K562 (cell line): ENCODE data around the gene TADA2A. TPM values are rescaled to one million over a fixed set of nuclear protein-coding genes. Genes with fewer than 3 reads are reported as not detected.

Source experiments
- ATAC-seq: fragments of 200-7000 bp; cut with Tn5 transposase; 3 replicates; pipeline ENCODE4 v1.9.1; 2020; ENCODE audit warnings: moderate library complexity
- BruUV-seq: library from RNA; stranded (reverse); fragments of 400-500 nt; replicated peaks from 2 replicates; lab custom pipeline; 2021; lab: Mats Ljungman, UMichigan
- CTCF ChIA-PET: fragments of 300-600 bp; formaldehyde crosslinking; extraction: SDS; loops from one replicate; lab custom pipeline; 2021; ENCODE audit warnings: low intra/inter-chr PET ratio; lab: Yijun Ruan, JAX
- POLR2A ChIA-PET: fragments of 300-600, 350-650 bp; sonication (Branson Sonifier 250); formaldehyde crosslinking; extraction: SDS; loops from one replicate; lab custom pipeline; 2021; ENCODE audit warnings: antibody characterized with exemption, inconsistent platforms; lab: Yijun Ruan, JAX
- DNase-seq, 4 experiments: peaks; one replicate each; pipeline versions ENCODE4 v3.0.0 to v3.0.0-alpha.2; 2011 to 2018; ENCODE audit warnings: low spot score in 3 of 4, mixed read lengths in 3 of 4; ENCODE audit errors: extremely low read depth in 1 of 4
- FAIRE-seq: peaks from 2 replicates; lab custom pipeline; 2011; peaks lifted over from hg19 to GRCh38; lab: Jason Lieb, UNC
- H2AFZ ChIP-seq: 2 replicates; pipeline ENCODE4 v1.6.0; 2011; ENCODE audit warnings: low read depth, low read length, control low read depth, inconsistent platforms
- H3K27ac ChIP-seq: fragments of 200-600 bp; 3 replicates; pipeline ENCODE4 v1.8.0; 2011; ENCODE audit warnings: low read depth, mild to moderate bottlenecking, control low read depth, inconsistent platforms, low read length, moderate library complexity, mixed read lengths; ENCODE audit errors: extremely low read depth
- H3K27me3 ChIP-seq, 2 experiments: fragments of 300-600 bp in 1 of 2; 2 replicates in 1 of 2; 3 replicates in 1 of 2; pipeline versions ENCODE4 v1.6.0 to v1.8.0; 2011; ENCODE audit warnings: inconsistent platforms in 2 of 2, low read length in 2 of 2, mild to moderate bottlenecking in 1 of 2, mixed read lengths in 1 of 2, moderate library complexity in 1 of 2; ENCODE audit not compliant: control insufficient read depth in 2 of 2, insufficient read depth in 2 of 2
- H3K36me3 ChIP-seq: fragments of 300-600 bp; 3 replicates; pipeline ENCODE4 v1.8.0; 2011; ENCODE audit warnings: mild to moderate bottlenecking, low read length, inconsistent platforms; ENCODE audit not compliant: control insufficient read depth, insufficient read depth
- H3K4me1 ChIP-seq, 2 experiments: fragments of 200-600 bp in 1 of 2; replicated peaks in 1 of 2; 2 replicates in 1 of 2; 3 replicates in 1 of 2; pipeline versions ENCODE4 v1.5.1 to v1.8.0; 2011; ENCODE audit warnings: inconsistent platforms in 2 of 2, low read length in 2 of 2, mild to moderate bottlenecking in 1 of 2, mixed read lengths in 1 of 2, moderate library complexity in 1 of 2; ENCODE audit not compliant: control insufficient read depth in 2 of 2, insufficient read depth in 2 of 2
- H3K4me2 ChIP-seq: 2 replicates; pipeline ENCODE4 v1.6.1; 2011; ENCODE audit warnings: low read length, control low read depth, inconsistent platforms, mixed read lengths; ENCODE audit not compliant: insufficient read depth
- H3K4me3 ChIP-seq: fragments of 200-600 bp; sonication (generic), shearing (Covaris generic); 2 replicates; pipeline ENCODE4 v1.5.1; 2016; ENCODE audit warnings: control low read depth, inconsistent platforms
- H3K79me2 ChIP-seq: fragments of 200-600 bp; 3 replicates; pipeline ENCODE4 v1.8.0; 2011; ENCODE audit warnings: low read length, inconsistent platforms; ENCODE audit not compliant: control insufficient read depth, insufficient read depth
- H3K9ac ChIP-seq, 2 experiments: 2 replicates each; pipeline versions ENCODE4 v1.6.0 to v1.6.1; 2011; ENCODE audit warnings: low read depth in 2 of 2, low read length in 2 of 2, control low read depth in 1 of 2, inconsistent platforms in 1 of 2, mild to moderate bottlenecking in 1 of 2, mixed read lengths in 1 of 2; ENCODE audit not compliant: insufficient read depth in 1 of 2
- H3K9me1 ChIP-seq: one replicate; pipeline ENCODE4 v1.6.0; 2011; ENCODE audit warnings: inconsistent platforms, mild to moderate bottlenecking, low read length, moderate library complexity; ENCODE audit not compliant: control insufficient read depth, insufficient read depth
- H3K9me3 ChIP-seq: replicated peaks from 2 replicates; pipeline ENCODE4 v1.5.1; 2011; ENCODE audit warnings: low read depth, low read length, inconsistent platforms; ENCODE audit not compliant: control insufficient read depth, insufficient read depth
- H4K20me1 ChIP-seq: replicated peaks from 2 replicates; pipeline ENCODE4 v1.6.1; 2011; ENCODE audit warnings: low read length, inconsistent platforms, mixed read lengths; ENCODE audit not compliant: control insufficient read depth, insufficient read depth
- CBX2 ChIP-seq: fragments of 200-600 bp; sonication (generic); IDR thresholded peaks from one replicate; pipeline ENCODE4 v1.6.1; 2012; ENCODE audit warnings: mild to moderate bottlenecking, low read length, inconsistent platforms; ENCODE audit not compliant: insufficient read depth, poor library complexity, severe bottlenecking
- CTCF ChIP-seq, 3 experiments: IDR thresholded peaks in 2 of 3; conservative IDR thresholded peaks in 1 of 3; 2 replicates each; pipeline ENCODE4 v1.5.1; 2011 to 2012; ENCODE audit warnings: low read length in 3 of 3, mild to moderate bottlenecking in 3 of 3, control low read depth in 2 of 3, improper control_type of control experiment in 1 of 3, inconsistent platforms in 1 of 3, low read depth in 1 of 3, mixed read lengths in 1 of 3, moderate library complexity in 1 of 3; ENCODE audit not compliant: insufficient read depth in 2 of 3
- MCM2 ChIP-seq: fragments of 450-650 bp; IDR thresholded peaks from 2 replicates; pipeline ENCODE4 v1.6.1; 2017; ENCODE audit warnings: low read depth, mild to moderate bottlenecking
- MYC ChIP-seq, 2 experiments: fragments of 250-450 bp in 1 of 2; sonication (Bioruptor Pico) in 1 of 2; IDR thresholded peaks; 2 replicates each; pipeline versions ENCODE4 v1.5.1 to v1.6.1; 2012 to 2021; ENCODE audit warnings: low read depth in 2 of 2, borderline replicate concordance in 1 of 2, improper control_type of control experiment in 1 of 2, low read length in 1 of 2, mild to moderate bottlenecking in 1 of 2, moderate library complexity in 1 of 2
- NKRF ChIP-seq: fragments of 450-650 bp; IDR thresholded peaks from 2 replicates; pipeline ENCODE4 v1.6.1; 2016; ENCODE audit warnings: borderline replicate concordance
- POLR2B ChIP-seq: fragments of 450-650 bp; IDR thresholded peaks from 2 replicates; pipeline ENCODE4 v1.6.1; 2018; ENCODE audit warnings: low read depth; ENCODE audit not compliant: partially characterized antibody
- TAF1 ChIP-seq: IDR thresholded peaks from 2 replicates; pipeline ENCODE4 v1.6.1; 2011; ENCODE audit warnings: mild to moderate bottlenecking, low read length, moderate library complexity; ENCODE audit not compliant: insufficient read depth, control insufficient read depth, severe bottlenecking; ENCODE audit errors: extremely low read depth
- WGBS: fragments of 100-300 bp; shearing (Covaris generic); methylation state at CpG from one replicate; pipeline ENCODE4 v1.1.6; 2016; ENCODE audit warnings: low coverage, mixed read lengths; ENCODE audit not compliant: insufficient coverage; ENCODE audit errors: missing lambda C conversion rate; 5-methylcytosine and 5-hydroxymethylcytosine counted together
- in situ Hi-C: fragments of 300-500 bp; cut with MboI; formaldehyde crosslinking; loops from 4 replicates; pipeline ENCODE4 v1.15.0; 2018; ENCODE audit warnings: inconsistent platforms, mixed read lengths
- intact Hi-C: fragments of 100-400 bp; cut with micrococcal nuclease; formaldehyde crosslinking; loops from 2 replicates; pipeline ENCODE4 v1.14.2; 2022
- polyA plus RNA-seq, 8 experiments: library from polyadenylated mRNA; depleted of rRNA in 4 of 8; stranded (reverse) in 5 of 8; unstranded in 3 of 8; fragments of >200 nt; fragmentation: Nextera tagmentation in 2 of 8; fragmentation: Illumina TruSeq in 1 of 8; extraction: Ambion mirVana in 2 of 8; extraction: Trizol in 1 of 8; gene quantifications; 2 replicates each; pipeline versions ENCODE4 v1.2.1 to v1.2.3, GENCODE V29; 2011 to 2014; ENCODE audit warnings: inconsistent platforms in 1 of 8, missing spikeins in 1 of 8
- total RNA-seq, 7 experiments: library from RNA; depleted of rRNA in 6 of 7; stranded (reverse); fragments of >200 nt in 6 of 7; fragmentation: Illumina TruSeq in 2 of 7; extraction: Trizol in 2 of 7; gene quantifications; 2 replicates each; pipeline versions ENCODE4 v1.2.1 to v1.2.3, GENCODE V29; 2011 to 2021; ENCODE audit warnings: low replicate concordance in 1 of 7

The TADA2A gene
- total and polyA plus RNA-seq, 9 of the 15 experiments (the other 6 are each of a cell fraction or from before 2014, with no cell fraction given): 13.8 to 37.7 (median 25.0) TPM

GRCh38 chr17:37432671-37433070 is 26.0 kb downstream of the TADA2A start (continued):
- TF ChIP-seq NKRF (no peak), MCM2 (no peak), CBX2 (no peak), TAF1 (no peak)

- no peaks in the 10 kb centered on the region for H3K9me3 ChIP-seq
- no peaks in the 10 kb centered on the region for H3K79me2 ChIP-seq
- no peaks in the 10 kb centered on the region for H4K20me1 ChIP-seq
- DNase-seq (no peak), FAIRE-seq (no peak), ATAC-seq (no peak)
- CTCF ChIA-PET: no interaction called here
- in situ Hi-C loops (no loop called here), intact Hi-C loops (no loop called here)
- no peak overlapping the region for H3K4me3 ChIP-seq
- POLR2A ChIA-PET: interaction anchor here (0.7 to 1.2 kb wide), 3 partner anchors 8 to 20 kb away, joined by 3 to 5 read pairs (median 5); no protein-coding TSS in a partner anchor
- WGBS: 74% methylated on average over 4 of the region's 4 CpGs
- H2AFZ ChIP-seq: no peak overlapping the region
- no peak overlapping the region for H3K9ac ChIP-seq
- no peak overlapping the region for H3K4me2 ChIP-seq
- H3K27ac ChIP-seq: no peak overlapping the region
- TF ChIP-seq CTCF (IDR thresholded peaks at IDR 0.05 in 2 of 3, conservative IDR thresholded peaks at IDR 0.05 in 1 of 3; ENCODE audit: insufficient read depth in 2 of 3, low read depth in 1 of 3, low read length in 3 of 3) (peak in 1 of 3 experiments; percentile 29; a peak in 2 of 6 replicates), MYC (IDR thresholded peaks at IDR 0.05; ENCODE audit: low read depth, low read length) (no peak), MYC (CRISPR knock-in tag; IDR thresholded peaks at IDR 0.05; ENCODE audit: borderline replicate concordance, low read depth) (no peak), POLR2B (no peak)
- peaks cover 68% of the 10 kb centered on the region for H3K36me3 ChIP-seq
- no peaks in the 10 kb centered on the region for H3K4me1 ChIP-seq
- BruUV-seq: no TSS peak
- H3K9me1 ChIP-seq: no peaks in the 10 kb centered on the region
- no peaks in the 10 kb centered on the region for H3K27me3 ChIP-seq
Measured at GRCh38 chr17:37438141-37438540, 31.5 kb downstream of the TADA2A start.
